ENCODE data around the gene AIF1. TPM values are rescaled to one million over a fixed set of nuclear protein-coding genes. Genes with fewer than 3 reads are reported as not detected.

The AIF1 gene
- total RNA-seq, 4 donors from 2014 or later: 1.5 to 25.6 (median 14.5) TPM

DNA sequence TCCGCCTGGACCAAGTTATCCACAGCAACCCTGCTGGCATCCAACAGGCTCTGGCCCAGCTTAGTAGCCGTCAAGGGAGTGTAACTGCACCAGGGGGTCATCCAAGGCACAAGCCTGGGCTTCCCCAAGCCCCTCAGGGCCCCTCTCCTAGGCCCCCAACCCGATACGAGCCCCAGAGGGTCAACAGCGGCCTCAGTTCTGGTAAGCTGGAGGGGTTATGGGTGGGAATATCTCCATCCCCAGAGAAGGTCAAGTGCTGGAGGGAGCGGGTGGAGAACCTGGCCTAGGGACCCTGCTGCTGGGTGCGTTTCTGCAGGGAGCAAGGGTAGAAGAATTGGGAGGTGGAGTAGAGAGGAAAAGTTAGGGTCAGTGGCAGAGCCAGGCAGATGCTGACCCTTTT, 18.4 kb downstream of the AIF1 start:
- no peak overlapping the region for H3K4me3 ChIP-seq
- TF ChIP-seq, protein P1, sequence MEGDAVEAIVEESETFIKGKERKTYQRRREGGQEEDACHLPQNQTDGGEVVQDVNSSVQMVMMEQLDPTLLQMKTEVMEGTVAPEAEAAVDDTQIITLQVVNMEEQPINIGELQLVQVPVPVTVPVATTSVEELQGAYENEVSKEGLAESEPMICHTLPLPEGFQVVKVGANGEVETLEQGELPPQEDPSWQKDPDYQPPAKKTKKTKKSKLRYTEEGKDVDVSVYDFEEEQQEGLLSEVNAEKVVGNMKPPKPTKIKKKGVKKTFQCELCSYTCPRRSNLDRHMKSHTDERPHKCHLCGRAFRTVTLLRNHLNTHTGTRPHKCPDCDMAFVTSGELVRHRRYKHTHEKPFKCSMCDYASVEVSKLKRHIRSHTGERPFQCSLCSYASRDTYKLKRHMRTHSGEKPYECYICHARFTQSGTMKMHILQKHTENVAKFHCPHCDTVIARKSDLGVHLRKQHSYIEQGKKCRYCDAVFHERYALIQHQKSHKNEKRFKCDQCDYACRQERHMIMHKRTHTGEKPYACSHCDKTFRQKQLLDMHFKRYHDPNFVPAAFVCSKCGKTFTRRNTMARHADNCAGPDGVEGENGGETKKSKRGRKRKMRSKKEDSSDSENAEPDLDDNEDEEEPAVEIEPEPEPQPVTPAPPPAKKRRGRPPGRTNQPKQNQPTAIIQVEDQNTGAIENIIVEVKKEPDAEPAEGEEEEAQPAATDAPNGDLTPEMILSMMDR (IDR thresholded peaks at IDR 0.05): no peak
- no peak for TF ChIP-seq POLR2A (IDR thresholded peaks at IDR 0.05)
- H3K36me3 ChIP-seq: no peaks in the 10 kb centered on the region
- intact Hi-C loops (cut with DNase I; ENCODE audit: low total_unique reads): no loop called here
- H3K27ac ChIP-seq: no peak overlapping the region
- no peaks in the 10 kb centered on the region for H3K27me3 ChIP-seq
- no peaks in the 10 kb centered on the region for H3K9me3 ChIP-seq
- no peak for DNase-seq
- H3K4me1 ChIP-seq: no peaks in the 10 kb centered on the region

DNA sequence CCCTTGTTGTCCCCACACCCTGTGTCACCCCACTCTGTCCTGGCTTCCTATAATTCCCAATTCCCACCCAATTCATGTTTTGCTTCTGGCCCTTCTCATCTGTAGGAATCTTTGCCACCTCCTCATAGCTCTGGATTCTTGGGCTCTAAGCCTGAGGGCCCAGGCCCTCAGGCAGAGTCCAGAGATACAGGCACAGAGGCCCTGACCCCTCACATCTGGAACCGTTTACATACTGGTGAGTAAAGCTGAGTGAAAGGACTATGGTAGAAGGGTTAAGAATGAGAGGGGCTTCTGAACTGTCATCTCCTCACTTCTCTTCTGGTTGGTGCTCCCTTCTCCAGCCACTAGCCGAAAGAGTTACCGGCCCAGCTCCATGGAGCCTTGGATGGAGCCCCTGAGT, 19.1 kb downstream of the AIF1 start:
- Histone ChIP-seq H3K36me3 (no peaks in the 10 kb centered on the region), H3K9me3 (no peaks in the 10 kb centered on the region), H3K27ac (no peak overlapping the region), H3K4me3 (no peak overlapping the region), H3K27me3 (no peaks in the 10 kb centered on the region), H3K4me1 (no peaks in the 10 kb centered on the region)
- TF ChIP-seq, protein P1 (IDR thresholded peaks at IDR 0.05): no peak
- TF ChIP-seq POLR2A (IDR thresholded peaks at IDR 0.05): no peak
- no peak for DNase-seq
- intact Hi-C loops (cut with DNase I; ENCODE audit: low total_unique reads): no loop called here

DNA sequence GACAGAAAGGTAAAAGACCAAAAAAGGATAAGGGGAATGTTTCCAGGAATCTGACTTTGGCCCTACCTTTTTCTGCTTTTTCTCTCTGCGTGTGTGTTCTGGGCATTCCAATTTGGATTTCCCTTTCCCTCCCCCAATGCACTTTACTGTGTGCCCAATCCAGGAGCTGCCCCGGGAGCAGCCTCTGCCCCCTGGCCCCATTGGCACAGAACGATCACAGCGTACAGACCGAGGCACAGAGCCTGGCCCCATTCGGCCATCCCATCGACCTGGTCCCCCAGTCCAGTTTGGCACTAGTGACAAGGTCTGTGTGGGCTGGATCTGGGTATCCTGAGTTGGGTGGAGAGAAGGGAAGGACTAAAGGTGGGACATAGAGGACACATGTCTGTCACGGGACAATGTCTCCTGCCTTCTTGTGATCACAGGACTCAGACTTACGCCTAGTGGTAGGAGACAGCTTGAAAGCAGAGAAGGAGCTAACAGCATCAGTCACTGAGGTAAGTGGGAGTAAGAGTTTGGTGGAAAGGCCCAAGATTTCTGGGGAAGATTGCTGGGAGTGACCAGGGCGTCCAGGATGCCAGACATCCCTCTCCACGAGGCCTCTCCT, 20.0 kb downstream of the AIF1 start:
- H3K36me3 ChIP-seq: no peaks in the 10 kb centered on the region

DNA sequence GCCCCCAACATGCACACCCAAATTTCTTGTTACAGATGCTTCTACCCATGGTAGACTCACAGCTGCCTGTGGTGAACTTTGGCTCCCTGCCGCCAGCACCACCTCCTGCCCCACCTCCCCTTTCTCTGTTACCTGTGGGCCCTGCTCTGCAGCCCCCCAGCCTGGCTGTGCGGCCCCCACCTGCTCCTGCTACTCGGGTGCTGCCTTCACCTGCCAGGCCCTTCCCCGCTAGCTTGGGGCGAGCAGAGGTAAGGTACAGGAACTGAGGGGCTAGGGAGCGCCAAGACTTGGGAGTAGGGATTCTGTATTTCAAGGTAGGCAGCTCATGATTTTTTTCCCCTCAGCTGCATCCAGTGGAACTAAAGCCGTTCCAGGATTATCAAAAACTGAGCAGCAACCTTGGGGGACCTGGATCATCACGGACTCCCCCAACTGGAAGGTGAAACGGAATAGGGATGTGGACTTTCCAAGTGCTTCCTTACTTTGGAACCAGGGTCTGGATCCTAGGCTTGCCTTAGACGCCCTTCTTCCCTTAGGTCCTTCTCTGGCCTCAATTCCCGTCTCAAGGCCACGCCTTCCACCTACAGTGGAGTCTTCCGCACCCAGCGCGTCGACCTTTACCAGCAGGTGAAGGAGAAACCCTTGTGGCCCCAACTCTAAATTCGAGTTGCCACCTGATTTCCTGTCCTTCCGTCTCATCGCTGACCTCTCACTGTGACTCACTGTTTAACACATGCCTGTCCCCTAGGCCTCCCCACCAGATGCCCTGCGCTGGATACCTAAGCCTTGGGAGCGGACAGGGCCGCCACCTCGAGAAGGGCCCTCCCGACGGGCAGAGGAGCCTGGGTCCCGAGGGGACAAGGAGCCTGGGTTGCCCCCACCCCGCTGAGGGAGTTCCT, 21.9 kb downstream of the AIF1 start:
- DNase-seq: no peak
- Histone ChIP-seq H3K36me3 (no peaks in the 10 kb centered on the region), H3K4me3 (no peak overlapping the region), H3K27ac (no peak overlapping the region), H3K4me1 (no peaks in the 10 kb centered on the region), H3K9me3 (no peaks in the 10 kb centered on the region), H3K27me3 (no peaks in the 10 kb centered on the region)
- intact Hi-C loops (cut with DNase I; ENCODE audit: low total_unique reads): no loop called here
- no peak for TF ChIP-seq POLR2A (IDR thresholded peaks at IDR 0.05)
- TF ChIP-seq, protein P1 (IDR thresholded peaks at IDR 0.05): no peak

More for the DNA sequence above, 20.0 kb downstream of the AIF1 start:
- Histone ChIP-seq H3K4me1 (no peaks in the 10 kb centered on the region), H3K27ac (no peak overlapping the region), H3K4me3 (no peak overlapping the region), H3K9me3 (no peaks in the 10 kb centered on the region), H3K27me3 (no peaks in the 10 kb centered on the region)
- TF ChIP-seq, protein P1 (IDR thresholded peaks at IDR 0.05): no peak
- no peak for TF ChIP-seq POLR2A (IDR thresholded peaks at IDR 0.05)
- intact Hi-C loops (cut with DNase I; ENCODE audit: low total_unique reads): no loop called here
- no peak for DNase-seq

DNA sequence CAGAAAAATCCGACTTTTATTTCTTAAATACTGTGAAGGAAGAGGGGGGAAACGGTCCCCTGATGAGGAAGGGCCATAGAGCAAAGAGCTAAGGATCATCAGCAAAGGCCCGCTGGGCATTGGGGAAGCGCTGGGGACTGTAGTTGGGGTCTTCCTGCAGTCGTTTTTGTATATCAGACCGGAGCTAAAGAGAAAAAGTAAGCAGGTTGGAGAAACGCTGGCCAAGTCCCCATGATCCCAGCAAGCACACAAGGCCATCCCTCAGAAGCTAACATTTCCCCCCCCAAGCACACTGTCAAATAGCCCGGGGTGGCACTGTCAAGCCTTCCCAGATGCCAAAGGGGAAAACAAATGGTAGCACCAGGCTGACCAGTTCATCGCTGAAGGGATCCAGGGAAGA, 24.0 kb downstream of the AIF1 start:
- DNase-seq: no peak
- TF ChIP-seq, protein P1 (IDR thresholded peaks at IDR 0.05): no peak
- TF ChIP-seq POLR2A (IDR thresholded peaks at IDR 0.05): no peak
- Histone ChIP-seq H3K4me3 (no peak overlapping the region), H3K27ac (no peak overlapping the region), H3K27me3 (no peaks in the 10 kb centered on the region), H3K4me1 (no peaks in the 10 kb centered on the region), H3K9me3 (no peaks in the 10 kb centered on the region), H3K36me3 (no peaks in the 10 kb centered on the region)
- intact Hi-C loops (cut with DNase I; ENCODE audit: low total_unique reads): no loop called here
